GM19240 (cell line): ENCODE data around the gene RBM47.
"Not testable (repeated sequence)": the region's sequence is repeated elsewhere in the genome, so short reads cannot be mapped to it uniquely, and the experiment has no call there.

Experiments used
- DNase-seq: peaks from one replicate; pipeline ENCODE4 v3.0.0; 2011; ENCODE audit warnings: low spot score; ENCODE audit not compliant: insufficient read length

Gene RBM47

GRCh38 chr4:40412866-40413795 is 216.5 kb downstream of the RBM47 start:
- no peak for DNase-seq

- no peak for DNase-seq
Measured at GRCh38 chr4:40412388-40412787, 217.3 kb downstream of the RBM47 start.

GRCh38 chr4:40409835-40410234 is 219.8 kb downstream of the RBM47 start:
- DNase-seq = no peak

- DNase-seq = not testable (repeated sequence)
Measured at GRCh38 chr4:40407468-40407867, 222.2 kb downstream of the RBM47 start.

- no peak for DNase-seq
Measured at GRCh38 chr4:40406340-40406739, 223.3 kb downstream of the RBM47 start.

GRCh38 chr4:40405193-40405592 is 224.5 kb downstream of the RBM47 start:
- DNase-seq = no peak

- DNase-seq = no peak
Measured at GRCh38 chr4:40403081-40403480, 226.6 kb downstream of the RBM47 start.

- no peak for DNase-seq
Measured at GRCh38 chr4:40402556-40402955, 227.1 kb downstream of the RBM47 start.

GRCh38 chr4:40401631-40402030 is 228.0 kb downstream of the RBM47 start:
- no peak for DNase-seq

GRCh38 chr4:40401096-40401495 is 228.6 kb downstream of the RBM47 start:
- no peak for DNase-seq

GRCh38 chr4:40399578-40399977 is 230.1 kb downstream of the RBM47 start:
- DNase-seq = no peak

GRCh38 chr4:40395908-40396793 is 233.5 kb downstream of the RBM47 start:
- DNase-seq = no peak

GRCh38 chr4:40395166-40395900 is 234.3 kb downstream of the RBM47 start:
- no peak for DNase-seq

GRCh38 chr4:40394236-40394635 is 235.4 kb downstream of the RBM47 start:
- no peak for DNase-seq

GRCh38 chr4:40392241-40392640 is 237.4 kb downstream of the RBM47 start:
- not testable (repeated sequence) for DNase-seq

GRCh38 chr4:40389986-40390385 is 239.7 kb downstream of the RBM47 start:
- DNase-seq = no peak

- no peak for DNase-seq
Measured at GRCh38 chr4:40388239-40388638, 241.4 kb downstream of the RBM47 start.

GRCh38 chr4:40380647-40381046 is 249.0 kb downstream of the RBM47 start:
- no peak for DNase-seq

- no peak for DNase-seq
Measured at GRCh38 chr4:40379248-40379647, 250.4 kb downstream of the RBM47 start.

GRCh38 chr4:40378619-40379018 is 251.0 kb downstream of the RBM47 start:
- DNase-seq = no peak
